HG03521 (cell line): ENCODE data around the gene EIF4EBP3.

Source experiments
- ATAC-seq: cut with Tn5 transposase; IDR thresholded peaks from one replicate; pipeline ENCODE4 v1.9.1; 2021; ENCODE audit warnings: mild to moderate bottlenecking, moderate library complexity; ENCODE audit not compliant: unreplicated experiment

Gene EIF4EBP3

DNA sequence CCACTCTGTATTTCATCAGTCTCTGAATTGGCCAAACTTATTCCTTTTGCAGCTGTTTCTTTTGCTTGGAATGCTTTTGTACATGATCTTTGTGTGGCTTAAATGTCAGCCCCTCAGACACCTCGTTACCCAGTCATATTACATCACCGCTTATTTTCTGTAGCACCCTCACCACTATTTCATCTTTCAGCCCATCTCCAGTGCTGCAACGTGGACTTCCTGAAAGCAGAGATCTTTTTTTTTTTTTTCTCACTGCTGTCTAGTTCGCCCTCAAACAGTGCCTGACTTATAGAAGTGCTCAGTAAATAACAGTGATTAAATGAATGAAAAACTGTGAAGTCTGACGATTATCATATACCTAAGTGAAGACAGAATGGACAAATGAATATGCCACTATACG lies 9.0 kb downstream of the EIF4EBP3 start:
- ATAC-seq, result no peak

DNA sequence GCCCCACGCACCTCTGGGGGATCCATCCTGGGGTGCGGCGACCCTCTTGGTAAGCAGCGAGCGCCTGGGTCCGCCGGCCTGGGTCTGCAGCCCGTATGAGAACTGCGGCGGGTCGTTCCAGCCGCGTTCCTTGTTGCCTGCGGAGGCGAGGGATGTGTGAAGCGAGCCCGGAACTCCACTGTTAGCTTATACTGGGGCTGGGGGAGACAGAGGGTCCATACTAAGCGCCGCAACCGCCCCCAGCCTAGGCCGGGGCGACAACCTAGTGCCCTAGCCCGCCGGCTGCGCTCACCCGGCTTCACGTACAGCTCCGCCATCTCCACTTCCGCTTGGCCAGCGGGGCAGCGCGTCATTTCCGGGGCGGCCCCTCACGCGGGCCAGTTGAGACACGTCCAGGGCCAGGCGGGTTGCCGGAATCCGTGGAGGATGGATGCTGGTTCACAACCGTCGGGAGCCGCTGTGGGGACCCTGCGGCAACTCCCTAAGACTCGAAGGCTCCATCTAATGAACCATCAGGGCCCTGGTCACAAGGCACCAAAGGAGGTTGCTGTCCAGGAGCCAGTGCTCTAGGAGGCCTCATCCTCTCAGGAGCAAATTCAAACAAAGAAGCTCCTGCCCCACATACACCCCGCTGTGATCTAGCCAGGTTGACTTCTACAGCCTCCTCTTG lies 9.8 kb downstream of the EIF4EBP3 start, which contains the start of gene SRA1:
Gene SRA1 (minus strand): TSS at position 338 of the 670 bp plus-strand sequence. CDS start 21 bp downstream, at position 317.
- ATAC-seq, result peak; percentile 96

GRCh38 chr5:140557965-140558364 lies 10.5 kb downstream of the EIF4EBP3 start:
- no peak for ATAC-seq

DNA sequence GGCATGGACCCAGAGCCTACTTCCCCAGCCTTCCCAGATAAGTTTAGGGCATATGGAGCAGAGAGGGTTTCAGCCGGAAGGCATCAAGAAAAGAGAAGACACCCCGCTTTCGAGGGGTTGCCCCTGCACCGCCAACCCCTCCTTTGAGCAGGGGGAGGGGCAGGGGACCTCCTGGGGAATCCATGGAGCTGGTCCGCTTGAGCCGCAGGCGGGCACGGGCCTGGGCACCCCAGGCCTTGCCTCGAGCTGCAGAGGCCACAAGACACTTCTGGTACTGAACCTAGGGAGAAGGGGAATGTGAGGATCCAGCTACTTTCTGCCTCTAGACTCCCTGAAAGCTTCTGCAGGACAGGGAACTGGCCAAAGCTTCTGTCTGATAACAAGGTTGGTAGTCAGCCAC lies 11.1 kb downstream of the EIF4EBP3 start:
- no peak for ATAC-seq

GRCh38 chr5:140560227-140560626 lies 12.8 kb downstream of the EIF4EBP3 start:
- no peak for ATAC-seq

- ATAC-seq, result no peak
These were observed 14.5 kb downstream of the EIF4EBP3 start for GRCh38 chr5:140561753-140562523.

DNA sequence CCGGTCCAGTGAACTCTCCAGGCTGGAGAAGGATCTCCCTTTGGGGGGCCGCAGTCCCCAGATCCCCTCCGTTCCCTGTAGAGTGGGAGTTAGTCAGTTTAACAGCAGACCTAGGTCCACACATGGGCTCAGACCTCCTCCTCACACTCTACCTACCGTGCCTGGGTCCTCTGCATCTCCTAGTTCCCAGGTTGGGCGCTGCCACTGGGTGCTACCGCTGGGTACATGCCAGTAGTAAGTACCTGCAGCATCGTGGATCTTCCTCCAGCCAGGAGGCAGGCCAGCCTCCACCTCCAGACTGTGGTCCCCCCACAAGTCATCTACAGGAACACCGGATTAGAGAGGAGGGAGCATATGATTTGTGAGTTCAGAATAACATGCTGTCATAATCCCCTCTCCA lies 16.1 kb downstream of the EIF4EBP3 start:
- no peak for ATAC-seq

DNA sequence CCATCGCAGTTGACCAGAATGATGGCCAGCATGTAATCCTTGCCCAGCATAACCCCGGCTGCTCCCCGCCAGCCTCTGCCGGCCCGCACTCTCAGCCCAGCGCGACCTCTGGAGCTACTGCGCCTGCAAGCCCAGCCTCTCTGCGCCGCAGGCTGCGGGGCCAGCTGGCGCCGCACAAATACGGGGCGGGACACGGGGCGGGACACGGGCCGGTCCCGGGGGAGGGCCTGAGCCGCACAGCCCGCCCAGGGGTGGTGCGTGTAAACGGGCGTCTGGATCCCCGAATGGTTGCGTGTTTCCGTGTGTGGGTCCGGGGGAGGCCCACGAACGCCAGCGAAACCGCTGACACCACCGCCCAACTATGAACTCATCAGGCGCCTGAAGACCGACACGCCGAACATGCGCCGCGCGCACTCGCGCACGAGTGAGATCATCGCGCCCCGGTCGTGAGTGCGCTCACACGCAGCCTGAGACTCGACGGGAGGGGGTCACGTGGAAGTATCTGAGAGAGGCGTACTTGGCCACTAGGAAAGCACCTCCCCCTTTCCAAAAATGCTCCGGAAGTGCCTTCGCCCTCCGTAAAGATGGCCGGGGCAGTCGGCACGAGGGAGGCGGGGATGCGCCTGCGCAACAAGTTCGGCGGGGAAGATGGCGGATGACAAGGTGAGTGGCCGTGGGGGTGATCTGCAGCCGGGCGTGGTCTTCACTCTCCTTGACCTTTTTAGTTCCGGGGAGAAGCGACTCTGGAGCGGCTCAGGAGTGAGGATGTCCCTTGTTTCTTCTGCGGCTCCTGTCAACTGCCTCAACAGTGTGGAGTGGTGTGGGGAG lies 16.9 kb downstream of the EIF4EBP3 start, which contains the start of the genes APBB3 and SLC35A4:
Gene APBB3 (minus strand): TSS at position 403 of the 828 bp plus-strand sequence. CDS start 353 bp downstream, at position 50.
Gene SLC35A4 (plus strand): TSS at position 633 of the 828 bp plus-strand sequence. CDS start 2,342 bp downstream, outside the sequence.
- ATAC-seq, result peak; percentile 88

GRCh38 chr5:140565024-140565779 lies 17.7 kb downstream of the EIF4EBP3 start:
- peak; percentile 0 for ATAC-seq

DNA sequence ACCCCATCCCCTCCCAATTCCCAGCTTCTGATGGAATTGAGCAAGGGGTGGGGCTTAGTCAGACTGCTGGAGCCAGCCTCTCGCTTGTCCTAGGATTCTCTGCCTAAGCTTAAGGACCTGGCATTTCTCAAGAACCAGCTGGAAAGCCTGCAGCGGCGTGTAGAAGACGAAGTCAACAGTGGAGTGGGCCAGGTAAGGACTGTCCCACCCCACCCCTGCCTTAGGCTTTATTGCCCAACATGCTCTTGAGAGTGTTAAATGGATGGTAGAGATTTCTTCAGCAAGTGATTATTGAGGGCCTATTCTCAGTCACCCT lies 18.3 kb downstream of the EIF4EBP3 start:
- no peak for ATAC-seq

- ATAC-seq, result no peak
These were observed 19.2 kb downstream of the EIF4EBP3 start for GRCh38 chr5:140566665-140567064.

GRCh38 chr5:140567136-140567818 lies 19.8 kb downstream of the EIF4EBP3 start:
- ATAC-seq, result no peak

GRCh38 chr5:140567871-140568270 lies 20.4 kb downstream of the EIF4EBP3 start:
- ATAC-seq, result no peak

GRCh38 chr5:140568443-140569063 lies 21.1 kb downstream of the EIF4EBP3 start:
- no peak for ATAC-seq

GRCh38 chr5:140569197-140569596 lies 21.7 kb downstream of the EIF4EBP3 start:
- ATAC-seq, result no peak

GRCh38 chr5:140570058-140570457 lies 22.6 kb downstream of the EIF4EBP3 start:
- ATAC-seq, result no peak

DNA sequence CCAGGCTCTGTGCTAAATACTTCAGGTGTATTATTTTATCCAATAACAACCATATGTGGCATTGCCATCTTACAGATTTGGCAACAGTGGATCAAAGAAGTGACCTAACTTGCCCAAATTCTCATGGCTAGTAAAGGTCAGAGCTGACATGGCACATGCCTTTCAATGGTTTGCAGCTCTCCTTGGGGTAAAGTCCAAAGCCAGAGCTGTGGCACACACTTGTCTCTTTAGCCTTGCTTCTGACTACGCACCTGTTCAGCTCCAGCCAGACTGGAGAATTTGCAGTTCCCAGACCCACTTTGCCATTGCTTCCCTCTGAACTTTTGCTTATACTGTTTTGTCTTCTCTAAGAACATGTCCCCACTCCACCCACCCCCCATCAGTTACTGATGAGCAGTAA lies 23.0 kb downstream of the EIF4EBP3 start:
- ATAC-seq, result no peak

- no peak for ATAC-seq
These were observed 23.6 kb downstream of the EIF4EBP3 start for GRCh38 chr5:140571105-140571504.

GRCh38 chr5:140573683-140574082 lies 26.2 kb downstream of the EIF4EBP3 start:
- no peak for ATAC-seq

GRCh38 chr5:140574165-140574564 lies 26.7 kb downstream of the EIF4EBP3 start:
- ATAC-seq, result no peak
